Panc1 (cell line): ENCODE measurements around the gene ADD2. TPM values are rescaled to one million over a fixed set of nuclear protein-coding genes. Genes with fewer than 3 reads are reported as not detected.

Source experiments
- ATAC-seq: fragments of 200-7000 bp; cut with Tn5 transposase; 2 replicates; pipeline ENCODE4 v1.9.1; 2020; ENCODE audit warnings: mild to moderate bottlenecking, moderate library complexity
- BruUV-seq: library from RNA; stranded (reverse); fragments of 400-500 nt; replicated peaks from 2 replicates; lab custom pipeline; 2021; lab: Mats Ljungman, UMichigan
- CTCF ChIA-PET: fragments of 300-600 bp; sonication (Branson Sonifier 250); formaldehyde crosslinking; loops from one replicate; lab custom pipeline; 2022; ENCODE audit warnings: antibody characterized with exemption; lab: Charles Lee
- POLR2A ChIA-PET: fragments of 300-600 bp; sonication (Branson Sonifier 250); formaldehyde crosslinking; loops from one replicate; lab custom pipeline; 2022; ENCODE audit warnings: antibody characterized with exemption; lab: Charles Lee
- DNase-seq: peaks from one replicate; pipeline ENCODE4 v3.0.0-alpha.2; 2010; ENCODE audit warnings: low read depth, low spot score
- H3K27ac ChIP-seq: 2 replicates; pipeline ENCODE4 v1.5.1; 2011; ENCODE audit warnings: mild to moderate bottlenecking, low read length, inconsistent platforms
- H3K27me3 ChIP-seq: fragments of 200-500 bp; sonication (Bioruptor generic); 2 replicates; pipeline ENCODE4 v1.6.0; 2014; ENCODE audit warnings: low read length, inconsistent platforms; ENCODE audit not compliant: control insufficient read depth, insufficient read depth
- H3K36me3 ChIP-seq: fragments of 200-500 bp; sonication (Bioruptor generic); 2 replicates; pipeline ENCODE4 v1.5.1; 2014; ENCODE audit warnings: inconsistent platforms, mild to moderate bottlenecking, low read length, moderate library complexity; ENCODE audit not compliant: control insufficient read depth, insufficient read depth
- H3K4me1 ChIP-seq: 2 replicates; pipeline ENCODE4 v1.5.1; 2011; ENCODE audit warnings: inconsistent platforms, mild to moderate bottlenecking, low read length, moderate library complexity; ENCODE audit not compliant: control insufficient read depth, insufficient read depth
- H3K4me3 ChIP-seq, 2 experiments: 2 replicates each; pipeline ENCODE4 v1.5.1; 2011 to 2012; ENCODE audit warnings: low read depth in 2 of 2, low read length in 2 of 2, mild to moderate bottlenecking in 2 of 2, inconsistent platforms in 1 of 2, moderate library complexity in 1 of 2
- H3K9me3 ChIP-seq: fragments of 200-500 bp; sonication (Bioruptor generic); 2 replicates; pipeline ENCODE4 v1.5.1; 2014; ENCODE audit warnings: low read depth, mild to moderate bottlenecking, inconsistent platforms, low read length, moderate library complexity; ENCODE audit not compliant: control insufficient read depth, insufficient read depth
- CTCF ChIP-seq: fragments of 450-650 bp; IDR thresholded peaks from 2 replicates; pipeline ENCODE4 v1.5.1; 2017; ENCODE audit warnings: mild to moderate bottlenecking
- POLR2AphosphoS5 ChIP-seq: IDR thresholded peaks from 2 replicates; pipeline ENCODE4 v1.6.1; 2012; ENCODE audit warnings: mild to moderate bottlenecking, low read depth, low read length, moderate library complexity
- REST ChIP-seq, 2 experiments: IDR thresholded peaks; 2 replicates each; pipeline ENCODE4 v1.6.1; 2011 to 2012; ENCODE audit warnings: low read depth in 2 of 2, control low read depth in 1 of 2, low read length in 1 of 2, mild to moderate bottlenecking in 1 of 2, moderate library complexity in 1 of 2; ENCODE audit not compliant: insufficient read depth in 1 of 2
- SIN3A ChIP-seq: IDR thresholded peaks from 2 replicates; pipeline ENCODE4 v1.6.1; 2012; ENCODE audit warnings: low read depth, mild to moderate bottlenecking, low read length, moderate library complexity, borderline replicate concordance; ENCODE audit not compliant: insufficient read depth
- TCF7L2 ChIP-seq: IDR thresholded peaks from 2 replicates; pipeline ENCODE4 v1.6.1; 2011; ENCODE audit warnings: mild to moderate bottlenecking, low read depth, low read length, inconsistent platforms
- in situ Hi-C: cut with HindIII; loops from 2 replicates; pipeline ENCODE4 v1.10.0; 2016; ENCODE audit warnings: low sequenced_read_pairs, low pct_unique_long_range_greater_than_20kb
- intact Hi-C: fragments of 100-400 bp; cut with micrococcal nuclease; formaldehyde crosslinking; loops from one replicate; pipeline ENCODE4 v1.10.0; 2022; ENCODE audit not compliant: unreplicated experiment
- total RNA-seq: library from RNA; stranded (reverse); gene quantifications from one replicate; pipeline ENCODE4 v1.2.1, GENCODE V29; 2021; ENCODE audit not compliant: unreplicated experiment

ADD2 gene
- total RNA-seq, 1 experiment from 2014 or later, result 0.26 TPM

- BruUV-seq, result no TSS peak
- ChIA-PET POLR2A (no interaction called here), CTCF (no interaction called here)
Measured at GRCh38 chr2:70738159-70738558, 29.8 kb downstream of the ADD2 start.

GRCh38 chr2:70735071-70735470 lies 32.9 kb downstream of the ADD2 start:
- intact Hi-C loops, result no loop called here
- DNase-seq (no peak), ATAC-seq (no peak)
- H3K27me3 ChIP-seq, result peaks cover 12% of the 10 kb centered on the region
- no peaks in the 10 kb centered on the region for H3K36me3 ChIP-seq
- ChIA-PET CTCF (no interaction called here), POLR2A (no interaction called here)
- no peaks in the 10 kb centered on the region for H3K9me3 ChIP-seq
- no TSS peak for BruUV-seq
- no peak overlapping the region for H3K27ac ChIP-seq
- in situ Hi-C loops, result no loop called here
- H3K4me3 ChIP-seq, result no peak overlapping the region
- H3K4me1 ChIP-seq, result no peaks in the 10 kb centered on the region
- no peak for TF ChIP-seq SIN3A
- no peak for TF ChIP-seq CTCF
- no peak for TF ChIP-seq POLR2AphosphoS5
- TF ChIP-seq REST (IDR thresholded peaks at IDR 0.05; ENCODE audit: insufficient read depth in 1 of 2, low read depth in 2 of 2, low read length in 1 of 2), result no peak
- no peak for TF ChIP-seq TCF7L2

More at GRCh38 chr2:70738159-70738558, 29.8 kb downstream of the ADD2 start:
- no peaks in the 10 kb centered on the region for H3K9me3 ChIP-seq
- in situ Hi-C loops (no loop called here), intact Hi-C loops (no loop called here)
- no peaks in the 10 kb centered on the region for H3K4me1 ChIP-seq
- TF ChIP-seq POLR2AphosphoS5, result no peak
- TF ChIP-seq SIN3A, result no peak
- TF ChIP-seq TCF7L2, result no peak
- no peak for TF ChIP-seq CTCF
- no peak for TF ChIP-seq REST (IDR thresholded peaks at IDR 0.05; ENCODE audit: insufficient read depth in 1 of 2, low read depth in 2 of 2, low read length in 1 of 2)
- peaks cover 16% of the 10 kb centered on the region for H3K27me3 ChIP-seq
- no peaks in the 10 kb centered on the region for H3K36me3 ChIP-seq
- DNase-seq, result no peak
- ATAC-seq, result no peak
- H3K4me3 ChIP-seq, result no peak overlapping the region
- no peak overlapping the region for H3K27ac ChIP-seq
